Stimulated activated CD8-positive, alpha-beta memory T cell treated with anti-CD3 and anti-CD28 coated beads, Interleukin-7, amount 100 ng/mL, for 4 hours (primary cell): ENCODE measurements around the gene GSS.

Source experiments
- DNase-seq, 2 donors: peaks; one replicate each; pipeline ENCODE4 v3.0.0-alpha.2; 2020; ENCODE audit warnings: low read depth in 2 of 2

The GSS gene

GRCh38 chr20:34993941-34994508, 38.4 kb upstream of the GSS start:
- no peak for DNase-seq

GRCh38 chr20:34992751-34993417, 37.3 kb upstream of the GSS start:
- DNase-seq: no peak

- no peak for DNase-seq
These were observed 35.1 kb upstream of the GSS start for GRCh38 chr20:34990661-34991214.

- no peak for DNase-seq
These were observed 34.6 kb upstream of the GSS start for GRCh38 chr20:34990231-34990630.

GRCh38 chr20:34989670-34990069, 34.1 kb upstream of the GSS start:
- no peak for DNase-seq

- no peak for DNase-seq
These were observed 33.5 kb upstream of the GSS start for GRCh38 chr20:34989118-34989517.

- DNase-seq: no peak
These were observed 32.6 kb upstream of the GSS start for GRCh38 chr20:34988191-34988540.

- no peak for DNase-seq
These were observed 31.9 kb upstream of the GSS start for GRCh38 chr20:34987288-34988190.

GRCh38 chr20:34986311-34987287, 31.0 kb upstream of the GSS start:
- no peak for DNase-seq

- DNase-seq: no peak
These were observed 30.1 kb upstream of the GSS start for GRCh38 chr20:34985461-34986310.

- no peak for DNase-seq
These were observed 29.2 kb upstream of the GSS start for GRCh38 chr20:34984756-34985261.

GRCh38 chr20:34983995-34984735, 28.6 kb upstream of the GSS start:
- DNase-seq: no peak

- DNase-seq: no peak
These were observed 27.6 kb upstream of the GSS start for GRCh38 chr20:34983089-34983820.

- DNase-seq: no peak
These were observed 26.9 kb upstream of the GSS start for GRCh38 chr20:34982270-34983088.

- DNase-seq: no peak
These were observed 25.1 kb upstream of the GSS start for GRCh38 chr20:34980543-34981233.

- no peak for DNase-seq
These were observed 24.0 kb upstream of the GSS start for GRCh38 chr20:34979366-34980153.
